ENCODE results near the gene PPP1R9B. TPM values are rescaled to one million over a fixed set of nuclear protein-coding genes. Genes with fewer than 3 reads are reported as not detected.

The PPP1R9B gene
- total RNA-seq, 4 donors from 2014 or later: 28.6 to 37.2 (median 31.9) TPM

DNA sequence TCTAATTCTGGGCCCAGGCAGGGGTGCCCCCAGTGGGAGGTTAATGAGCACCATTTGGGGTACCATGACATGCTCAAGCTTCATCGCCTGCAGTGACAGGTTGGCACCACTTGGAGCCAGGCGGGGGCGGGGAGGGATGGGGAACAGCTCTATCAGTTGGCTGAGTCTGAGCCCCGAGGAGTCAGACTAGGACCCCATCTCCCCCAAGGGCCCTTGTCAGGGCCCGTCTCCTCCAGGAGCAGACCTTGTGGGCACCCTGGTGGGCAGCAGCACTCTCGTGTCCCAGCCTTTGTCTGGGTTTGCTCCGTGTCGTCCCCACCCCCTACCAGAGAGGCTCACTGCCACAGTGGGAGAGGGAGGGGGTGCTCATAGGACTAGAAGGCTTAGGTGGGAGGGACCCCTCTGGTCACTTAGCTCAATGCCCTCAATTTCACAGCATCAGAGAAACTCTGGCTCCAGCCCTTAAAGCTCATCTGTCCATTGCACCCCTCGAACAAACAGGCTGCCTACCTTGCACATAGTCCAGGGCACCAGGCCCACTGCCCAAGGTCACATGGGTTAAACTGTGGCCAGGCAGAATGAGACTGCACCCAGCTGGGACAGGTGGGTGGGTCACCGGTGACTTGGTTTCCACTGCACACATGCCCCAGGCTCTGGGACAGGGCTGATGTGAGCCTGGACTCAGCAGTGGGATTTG lies 4.1 kb downstream of the PPP1R9B start:
- peaks cover 22 to 25% of the 10 kb centered on the region in 2 donors for H3K36me3 ChIP-seq
- intact Hi-C loops (cut with DNase I): loop anchor here (5.0 kb wide), 1 partner anchor 34 kb away; no protein-coding TSS in a partner anchor
- no peak overlapping the region for H3K4me3 ChIP-seq (replicated peaks in 1 of 3)
- no peak for DNase-seq
- TF ChIP-seq POLR2A (IDR thresholded peaks at IDR 0.05) (no peak), CTCF (IDR thresholded peaks at IDR 0.05) (no peak)
- no peaks in the 10 kb centered on the region for H3K27me3 ChIP-seq
- peak overlapping the region in 1 of 3 donors; percentile 86 for H3K27ac ChIP-seq
- no peaks in the 10 kb centered on the region for H3K9me3 ChIP-seq
- WGBS, 2 donors: 87 to 89% methylated on average over 3 to 9 of the region's 10 CpGs
- peaks cover 29 to 32% of the 10 kb centered on the region in 2 donors for H3K4me1 ChIP-seq

DNA sequence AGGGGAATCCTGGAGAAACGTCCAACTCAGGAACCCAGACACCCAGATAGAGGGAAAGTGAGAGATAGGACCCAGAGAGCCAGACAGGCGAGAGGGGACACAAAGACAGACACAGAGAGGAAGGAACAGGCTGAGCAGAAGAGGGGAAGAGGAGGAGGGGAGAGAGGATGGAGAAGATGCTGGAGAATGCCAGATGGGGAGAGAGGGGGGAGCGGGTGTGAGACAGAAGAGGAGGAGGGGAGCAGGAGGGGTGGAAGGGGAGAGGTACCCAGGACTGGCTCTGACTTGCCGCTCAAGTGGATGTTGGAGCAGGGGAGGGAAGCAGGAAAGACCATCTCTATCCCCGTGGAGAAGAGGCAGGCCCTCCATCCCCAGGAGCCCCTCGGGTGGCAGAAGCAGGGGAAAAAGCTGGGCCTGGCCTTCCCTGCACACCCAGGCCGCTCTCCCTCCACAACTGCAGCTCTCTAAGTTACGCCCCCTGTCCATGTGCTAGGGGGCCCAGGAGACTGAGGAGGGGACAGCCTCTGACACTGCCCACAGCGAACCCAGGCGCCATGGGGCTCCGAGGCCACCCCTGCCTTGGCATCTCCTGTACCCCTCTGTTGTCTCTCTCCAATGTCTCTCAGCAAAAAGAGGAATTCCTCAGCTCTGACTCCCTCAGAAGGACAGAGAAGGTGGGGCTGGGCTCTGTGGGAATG lies 4.8 kb downstream of the PPP1R9B start:
- H3K9me3 ChIP-seq: no peaks in the 10 kb centered on the region
- H3K27me3 ChIP-seq: no peaks in the 10 kb centered on the region
- no peak overlapping the region for H3K4me3 ChIP-seq (replicated peaks in 1 of 3)
- H3K27ac ChIP-seq: no peak overlapping the region
- 68 to 80% methylated on average over 11 of the region's 11 CpGs for WGBS, 2 donors
- H3K36me3 ChIP-seq: peaks cover 28 to 30% of the 10 kb centered on the region in 2 donors
- TF ChIP-seq CTCF (IDR thresholded peaks at IDR 0.05) (no peak), POLR2A (IDR thresholded peaks at IDR 0.05) (no peak)
- no peak for DNase-seq
- peaks cover 29 to 32% of the 10 kb centered on the region in 2 donors for H3K4me1 ChIP-seq
- intact Hi-C loops (cut with DNase I): loop anchor here (5.0 kb wide), 1 partner anchor 33 kb away; no protein-coding TSS in a partner anchor

GRCh38 chr17:50144845-50145531 lies 5.5 kb downstream of the PPP1R9B start:
- intact Hi-C loops (cut with DNase I): loop anchor here (5.0 kb wide), 1 partner anchor 33 kb away; no protein-coding TSS in a partner anchor
- no peak for DNase-seq
- no peaks in the 10 kb centered on the region for H3K9me3 ChIP-seq
- no peak overlapping the region for H3K27ac ChIP-seq
- TF ChIP-seq CTCF (IDR thresholded peaks at IDR 0.05) (no peak), POLR2A (IDR thresholded peaks at IDR 0.05) (no peak)
- H3K4me1 ChIP-seq: peaks cover 32 to 33% of the 10 kb centered on the region in 2 donors
- H3K27me3 ChIP-seq: no peaks in the 10 kb centered on the region
- 72 to 87% methylated on average over 11 to 13 of the region's 16 CpGs for WGBS, 2 donors
- no peak overlapping the region for H3K4me3 ChIP-seq (replicated peaks in 1 of 3)
- H3K36me3 ChIP-seq: peaks cover 30 to 37% of the 10 kb centered on the region in 2 donors

GRCh38 chr17:50144355-50144754 lies 6.1 kb downstream of the PPP1R9B start:
- intact Hi-C loops (cut with DNase I): no loop called here
- H3K9me3 ChIP-seq: no peaks in the 10 kb centered on the region
- peaks cover 35 to 41% of the 10 kb centered on the region in 2 donors for H3K36me3 ChIP-seq
- no peak for DNase-seq
- TF ChIP-seq POLR2A (IDR thresholded peaks at IDR 0.05) (no peak), CTCF (IDR thresholded peaks at IDR 0.05) (no peak)
- no peak overlapping the region for H3K27ac ChIP-seq
- peaks cover 32 to 33% of the 10 kb centered on the region in 2 donors for H3K4me1 ChIP-seq
- no peaks in the 10 kb centered on the region for H3K27me3 ChIP-seq
- 81 to 82% methylated on average over 6 of the region's 6 CpGs for WGBS, 2 donors
- no peak overlapping the region for H3K4me3 ChIP-seq (replicated peaks in 1 of 3)
